SU-DHL-6 (cell line): ENCODE data around the gene ZNF423.

Experiments used
- H2AFZ ChIP-seq: fragments of 200-600 bp; sonication (generic); 2 replicates; pipeline ENCODE4 v1.6.1; 2014; ENCODE audit warnings: low read depth, mild to moderate bottlenecking, moderate library complexity, mixed read lengths, antibody characterized with exemption, low read length; ENCODE audit not compliant: severe bottlenecking
- H3F3A ChIP-seq: fragments of 200-600 bp; shearing (Covaris generic); 2 replicates; pipeline ENCODE4 v1.6.0; 2016; ENCODE audit warnings: antibody characterized with exemption, mild to moderate bottlenecking; ENCODE audit not compliant: insufficient read depth
- H3K27ac ChIP-seq: fragments of 200-600 bp; sonication (generic); 2 replicates; pipeline ENCODE4 v1.5.1; 2016; ENCODE audit warnings: low read depth, mild to moderate bottlenecking, low read length, moderate library complexity, mixed read lengths
- H3K27me3 ChIP-seq: fragments of 200-600 bp; sonication (generic), shearing (Covaris generic); 2 replicates; pipeline ENCODE4 v1.6.0; 2014; ENCODE audit warnings: mild to moderate bottlenecking, low read length
- H3K36me3 ChIP-seq: fragments of 200-600 bp; sonication (generic); 2 replicates; pipeline ENCODE4 v1.6.1; 2014; ENCODE audit warnings: mild to moderate bottlenecking, low read length, mixed read lengths
- H3K4me2 ChIP-seq: fragments of 300-600, 200-600 bp; shearing (Covaris generic), sonication (generic); 2 replicates; pipeline ENCODE4 v1.6.0; 2014; ENCODE audit warnings: low read length, low read depth, mild to moderate bottlenecking; ENCODE audit not compliant: poor library complexity, severe bottlenecking
- H3K4me3 ChIP-seq: fragments of 200-600 bp; sonication (generic); 2 replicates; pipeline ENCODE4 v1.5.1; 2014; ENCODE audit warnings: antibody characterized with exemption, low read length, mild to moderate bottlenecking, mixed read lengths; ENCODE audit not compliant: insufficient read depth, poor library complexity, severe bottlenecking
- H3K79me2 ChIP-seq: fragments of 200-600 bp; sonication (generic); 2 replicates; pipeline ENCODE4 v1.6.1; 2014; ENCODE audit warnings: mild to moderate bottlenecking, low read length, moderate library complexity; ENCODE audit not compliant: insufficient read depth
- H3K9ac ChIP-seq: fragments of 200-600 bp; sonication (generic); 2 replicates; pipeline ENCODE4 v1.7.0; 2014; ENCODE audit warnings: mild to moderate bottlenecking, low read length
- H3K9me2 ChIP-seq: fragments of 200-600 bp; sonication (generic); replicated peaks from 2 replicates; pipeline ENCODE4 v1.6.1; 2014; ENCODE audit warnings: low read length; ENCODE audit not compliant: insufficient read depth
- H3K9me3 ChIP-seq: fragments of 200-600 bp; sonication (generic); 2 replicates; pipeline ENCODE4 v1.6.1; 2014; ENCODE audit warnings: low read length, mixed read lengths; ENCODE audit not compliant: insufficient read depth
- H4K20me1 ChIP-seq: fragments of 200-600 bp; sonication (generic); 2 replicates; pipeline ENCODE4 v1.6.1; 2014; ENCODE audit warnings: low read depth, mild to moderate bottlenecking, antibody characterized with exemption, low read length, moderate library complexity, mixed read lengths
- EZH2phosphoT487 ChIP-seq: fragments of 200-600 bp; sonication (generic), shearing (Covaris generic); conservative IDR thresholded peaks from 2 replicates; pipeline ENCODE4 v1.6.1; 2018; ENCODE audit warnings: mild to moderate bottlenecking, antibody characterized with exemption, low read length, moderate library complexity, mixed read lengths
- TF ChIP-seq, protein P1 (sequence below): fragments of 200-600 bp; sonication (generic); IDR thresholded peaks from one replicate; pipeline ENCODE4 v1.5.1; 2017; ENCODE audit warnings: antibody characterized with exemption, mild to moderate bottlenecking, low read length, moderate library complexity; ENCODE audit not compliant: insufficient read depth, poor library complexity, severe bottlenecking

The ZNF423 gene

GRCh38 chr16:49484451-49484849 lies 371.5 kb downstream of the ZNF423 start:
- no peak overlapping the region for H3K27ac ChIP-seq
- TF ChIP-seq EZH2phosphoT487: no peak
- TF ChIP-seq, protein P1, sequence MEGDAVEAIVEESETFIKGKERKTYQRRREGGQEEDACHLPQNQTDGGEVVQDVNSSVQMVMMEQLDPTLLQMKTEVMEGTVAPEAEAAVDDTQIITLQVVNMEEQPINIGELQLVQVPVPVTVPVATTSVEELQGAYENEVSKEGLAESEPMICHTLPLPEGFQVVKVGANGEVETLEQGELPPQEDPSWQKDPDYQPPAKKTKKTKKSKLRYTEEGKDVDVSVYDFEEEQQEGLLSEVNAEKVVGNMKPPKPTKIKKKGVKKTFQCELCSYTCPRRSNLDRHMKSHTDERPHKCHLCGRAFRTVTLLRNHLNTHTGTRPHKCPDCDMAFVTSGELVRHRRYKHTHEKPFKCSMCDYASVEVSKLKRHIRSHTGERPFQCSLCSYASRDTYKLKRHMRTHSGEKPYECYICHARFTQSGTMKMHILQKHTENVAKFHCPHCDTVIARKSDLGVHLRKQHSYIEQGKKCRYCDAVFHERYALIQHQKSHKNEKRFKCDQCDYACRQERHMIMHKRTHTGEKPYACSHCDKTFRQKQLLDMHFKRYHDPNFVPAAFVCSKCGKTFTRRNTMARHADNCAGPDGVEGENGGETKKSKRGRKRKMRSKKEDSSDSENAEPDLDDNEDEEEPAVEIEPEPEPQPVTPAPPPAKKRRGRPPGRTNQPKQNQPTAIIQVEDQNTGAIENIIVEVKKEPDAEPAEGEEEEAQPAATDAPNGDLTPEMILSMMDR: no peak
- H3K9me2 ChIP-seq: no peaks in the 10 kb centered on the region
- H3K27me3 ChIP-seq: no peaks in the 10 kb centered on the region
- no peaks in the 10 kb centered on the region for H3K9me3 ChIP-seq
- no peak overlapping the region for H2AFZ ChIP-seq
- H3K4me2 ChIP-seq: peak overlapping the region; percentile 49
- no peaks in the 10 kb centered on the region for H3K79me2 ChIP-seq
- no peak overlapping the region for H3K9ac ChIP-seq
- no peaks in the 10 kb centered on the region for H4K20me1 ChIP-seq
- no peaks in the 10 kb centered on the region for H3F3A ChIP-seq
- no peaks in the 10 kb centered on the region for H3K36me3 ChIP-seq
- no peak overlapping the region for H3K4me3 ChIP-seq

GRCh38 chr16:49483651-49484450 lies 372.1 kb downstream of the ZNF423 start:
- no peak overlapping the region for H3K9ac ChIP-seq
- no peaks in the 10 kb centered on the region for H3F3A ChIP-seq
- no peaks in the 10 kb centered on the region for H3K27me3 ChIP-seq
- no peak for TF ChIP-seq EZH2phosphoT487
- TF ChIP-seq, protein P1: no peak
- no peaks in the 10 kb centered on the region for H3K9me3 ChIP-seq
- no peaks in the 10 kb centered on the region for H3K36me3 ChIP-seq
- no peaks in the 10 kb centered on the region for H4K20me1 ChIP-seq
- peak overlapping the region; percentile 49 for H3K4me2 ChIP-seq
- no peak overlapping the region for H3K27ac ChIP-seq
- no peak overlapping the region for H3K4me3 ChIP-seq
- H2AFZ ChIP-seq: no peak overlapping the region
- no peaks in the 10 kb centered on the region for H3K9me2 ChIP-seq
- H3K79me2 ChIP-seq: no peaks in the 10 kb centered on the region

GRCh38 chr16:49483251-49483650 lies 372.7 kb downstream of the ZNF423 start:
- no peak overlapping the region for H3K4me2 ChIP-seq
- no peak overlapping the region for H3K4me3 ChIP-seq
- H3F3A ChIP-seq: no peaks in the 10 kb centered on the region
- H2AFZ ChIP-seq: no peak overlapping the region
- TF ChIP-seq, protein P1: no peak
- no peak for TF ChIP-seq EZH2phosphoT487
- no peaks in the 10 kb centered on the region for H4K20me1 ChIP-seq
- H3K9me3 ChIP-seq: no peaks in the 10 kb centered on the region
- H3K27ac ChIP-seq: no peak overlapping the region
- H3K79me2 ChIP-seq: no peaks in the 10 kb centered on the region
- H3K9ac ChIP-seq: no peak overlapping the region
- no peaks in the 10 kb centered on the region for H3K36me3 ChIP-seq
- H3K9me2 ChIP-seq: no peaks in the 10 kb centered on the region
- H3K27me3 ChIP-seq: no peaks in the 10 kb centered on the region
